Tibial artery (tissue), 4 donors: Measurements from ENCODE around the gene ZIM2.

Source experiments
- DNase-seq, 2 donors: peaks; one replicate each; pipeline ENCODE4 v3.0.0-alpha.2; 2019
- H3K27ac ChIP-seq, 2 donors: fragments of 200-600 bp; sonication (generic) in 1 of 2; 1 replicate in 1 of 2; 2 replicates in 1 of 2; pipeline ENCODE4 v1.5.1; 2018 to 2019; ENCODE audit warnings: mild to moderate bottlenecking in 1 of 2
- H3K27me3 ChIP-seq, 2 donors: fragments of 200-600 bp; sonication (generic) in 1 of 2; one replicate each; pipeline versions ENCODE4 v1.5.1 to v1.6.0; 2016 to 2019
- H3K36me3 ChIP-seq, 3 donors: fragments of 200-600 bp; sonication (generic) in 2 of 3; one replicate each; pipeline ENCODE4 v1.5.1; 2016 to 2019; ENCODE audit warnings: mild to moderate bottlenecking in 2 of 3
- H3K4me1 ChIP-seq, 4 donors: fragments of 200-600 bp; sonication (generic) in 2 of 4; 1 replicate in 3 of 4; 2 replicates in 1 of 4; pipeline ENCODE4 v1.5.1; 2016 to 2019
- H3K4me3 ChIP-seq, 2 donors: fragments of 200-600 bp; sonication (generic) in 1 of 2; 1 replicate in 1 of 2; 2 replicates in 1 of 2; pipeline ENCODE4 v1.5.1; 2018 to 2019; ENCODE audit warnings: mild to moderate bottlenecking in 2 of 2
- H3K9me3 ChIP-seq, 3 donors: fragments of 200-600 bp; sonication (generic) in 1 of 3; one replicate each; pipeline ENCODE4 v1.5.1; 2016 to 2019
- intact Hi-C: fragments of 100-400 bp; cut with DNase I; formaldehyde crosslinking; loops from one replicate; pipeline ENCODE4 v1.15.0; 2023; ENCODE audit warnings: low total_unique reads
- TF ChIP-seq, protein P1 (sequence below), 2 experiments: fragments of 200-600 bp in 1 of 2; fragments of 450-650 bp in 1 of 2; IDR thresholded peaks; one replicate each; pipeline ENCODE4 v1.5.1; 2017 to 2019; ENCODE audit warnings: antibody characterized with exemption in 2 of 2, mild to moderate bottlenecking in 1 of 2, moderate library complexity in 1 of 2

Gene ZIM2

GRCh38 chr19:56832352-56832928 lies 8.1 kb downstream of the ZIM2 start:
- H3K4me3 ChIP-seq = no peak overlapping the region
- H3K27me3 ChIP-seq = no peaks in the 10 kb centered on the region
- intact Hi-C loops = no loop called here
- no peaks in the 10 kb centered on the region for H3K9me3 ChIP-seq
- peaks cover 0 to 6% (median 2%) of the 10 kb centered on the region in 4 donors for H3K4me1 ChIP-seq
- H3K27ac ChIP-seq = no peak overlapping the region
- DNase-seq = no peak
- TF ChIP-seq, protein P1, sequence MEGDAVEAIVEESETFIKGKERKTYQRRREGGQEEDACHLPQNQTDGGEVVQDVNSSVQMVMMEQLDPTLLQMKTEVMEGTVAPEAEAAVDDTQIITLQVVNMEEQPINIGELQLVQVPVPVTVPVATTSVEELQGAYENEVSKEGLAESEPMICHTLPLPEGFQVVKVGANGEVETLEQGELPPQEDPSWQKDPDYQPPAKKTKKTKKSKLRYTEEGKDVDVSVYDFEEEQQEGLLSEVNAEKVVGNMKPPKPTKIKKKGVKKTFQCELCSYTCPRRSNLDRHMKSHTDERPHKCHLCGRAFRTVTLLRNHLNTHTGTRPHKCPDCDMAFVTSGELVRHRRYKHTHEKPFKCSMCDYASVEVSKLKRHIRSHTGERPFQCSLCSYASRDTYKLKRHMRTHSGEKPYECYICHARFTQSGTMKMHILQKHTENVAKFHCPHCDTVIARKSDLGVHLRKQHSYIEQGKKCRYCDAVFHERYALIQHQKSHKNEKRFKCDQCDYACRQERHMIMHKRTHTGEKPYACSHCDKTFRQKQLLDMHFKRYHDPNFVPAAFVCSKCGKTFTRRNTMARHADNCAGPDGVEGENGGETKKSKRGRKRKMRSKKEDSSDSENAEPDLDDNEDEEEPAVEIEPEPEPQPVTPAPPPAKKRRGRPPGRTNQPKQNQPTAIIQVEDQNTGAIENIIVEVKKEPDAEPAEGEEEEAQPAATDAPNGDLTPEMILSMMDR (IDR thresholded peaks at IDR 0.05) = no peak
- peaks cover 0 to 10% (median 0%) of the 10 kb centered on the region in 3 donors for H3K36me3 ChIP-seq

- Histone ChIP-seq H3K4me3 (no peak overlapping the region), H3K27me3 (no peaks in the 10 kb centered on the region), H3K4me1 (peaks cover 0 to 3% (median 0%) of the 10 kb centered on the region in 4 donors), H3K27ac (no peak overlapping the region), H3K36me3 (peaks cover 0 to 10% (median 0%) of the 10 kb centered on the region in 3 donors), H3K9me3 (no peaks in the 10 kb centered on the region)
- no peak for DNase-seq
- TF ChIP-seq, protein P1 (IDR thresholded peaks at IDR 0.05) = no peak
- intact Hi-C loops = no loop called here
These were observed 9.3 kb downstream of the ZIM2 start for GRCh38 chr19:56831255-56831654.

DNA sequence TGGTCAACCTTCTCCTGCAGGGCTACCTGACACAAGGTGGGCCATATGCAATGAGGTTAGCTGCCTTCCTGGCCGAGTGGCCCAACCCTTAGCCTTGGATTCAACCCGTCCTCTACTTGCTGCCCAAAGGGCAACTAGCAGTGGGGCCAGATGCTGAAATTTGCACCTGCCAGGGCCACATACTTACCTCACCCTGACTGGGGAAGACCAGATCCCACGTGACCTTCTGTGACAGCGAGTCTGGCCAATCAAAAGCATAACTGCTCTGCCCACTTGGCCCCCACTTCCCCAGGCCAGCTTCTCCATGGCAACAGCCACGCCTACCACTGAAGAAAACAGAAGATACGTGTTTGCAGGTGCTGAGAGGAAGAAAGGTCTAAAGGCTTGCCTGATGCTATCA lies 10.9 kb downstream of the ZIM2 start:
- Histone ChIP-seq H3K36me3 (peaks cover 0 to 10% (median 0%) of the 10 kb centered on the region in 3 donors), H3K4me3 (no peak overlapping the region), H3K4me1 (peaks cover 0 to 3% (median 0%) of the 10 kb centered on the region in 4 donors), H3K27me3 (no peaks in the 10 kb centered on the region), H3K9me3 (no peaks in the 10 kb centered on the region), H3K27ac (no peak overlapping the region)
- DNase-seq = no peak
- TF ChIP-seq, protein P1 (IDR thresholded peaks at IDR 0.05) = no peak
- intact Hi-C loops = no loop called here

DNA sequence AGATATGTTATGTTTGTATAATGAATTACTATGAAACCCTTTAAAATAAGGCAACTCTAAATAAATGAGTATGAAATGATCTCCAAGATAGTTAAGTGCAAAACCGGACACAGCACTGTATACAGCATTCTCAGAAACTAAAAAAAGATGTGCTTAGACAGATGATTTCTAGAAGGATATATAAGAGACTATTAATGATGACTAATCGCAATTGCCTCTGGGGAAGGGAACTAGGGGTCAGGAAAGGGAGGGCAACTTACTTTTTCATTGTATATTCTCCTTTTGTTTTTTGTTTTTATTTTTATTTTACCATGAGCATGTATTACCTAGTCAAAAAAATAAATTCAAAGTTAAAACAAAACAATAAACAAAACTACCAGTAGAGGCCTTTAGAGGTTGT lies 12.8 kb downstream of the ZIM2 start:
- intact Hi-C loops = no loop called here
- H3K4me3 ChIP-seq = no peak overlapping the region
- no peaks in the 10 kb centered on the region for H3K9me3 ChIP-seq
- H3K27me3 ChIP-seq = no peaks in the 10 kb centered on the region
- DNase-seq = no peak
- peaks cover 0 to 3% (median 0%) of the 10 kb centered on the region in 4 donors for H3K4me1 ChIP-seq
- TF ChIP-seq, protein P1 (IDR thresholded peaks at IDR 0.05) = no peak
- peaks cover 4 to 15% (median 15%) of the 10 kb centered on the region in 3 donors for H3K36me3 ChIP-seq
- no peak overlapping the region for H3K27ac ChIP-seq

GRCh38 chr19:56823956-56824355 lies 16.6 kb downstream of the ZIM2 start:
- no peak for DNase-seq
- H3K36me3 ChIP-seq = peaks cover 33 to 45% (median 36%) of the 10 kb centered on the region in 3 donors
- no peak overlapping the region for H3K27ac ChIP-seq
- TF ChIP-seq, protein P1 (IDR thresholded peaks at IDR 0.05) = no peak
- H3K9me3 ChIP-seq = no peaks in the 10 kb centered on the region
- intact Hi-C loops = no loop called here
- no peaks in the 10 kb centered on the region for H3K4me1 ChIP-seq
- H3K27me3 ChIP-seq = no peaks in the 10 kb centered on the region
- no peak overlapping the region for H3K4me3 ChIP-seq
